ENCODE results near the gene PRKCB. TPM values are rescaled to one million over a fixed set of nuclear protein-coding genes. Genes with fewer than 3 reads are reported as not detected.
A peak's percentile ranks its signal among the peaks of the same experiment; 100 is the strongest.

Gene PRKCB
- total and polyA plus RNA-seq, 2 donors (not counting 1 experiment from before 2014, with no cell fraction given) = 0.01 TPM; not detected in 1

- DNase-seq (ENCODE audit: low read depth in 2 of 2) = no peak
- no peak overlapping the region for H3K9ac ChIP-seq (ENCODE audit: insufficient read depth, low read length)
- no peak overlapping the region for H2AFZ ChIP-seq (ENCODE audit: low read length)
- no peak overlapping the region for H3K27ac ChIP-seq (ENCODE audit: insufficient read depth, low read length)
- H3K79me2 ChIP-seq (ENCODE audit: control insufficient read depth, insufficient read depth, low read length) = no peaks in the 10 kb centered on the region
- no peak overlapping the region for H3K4me2 ChIP-seq (ENCODE audit: extremely low read depth, insufficient read depth, low read length)
- no peaks in the 10 kb centered on the region for H3K36me3 ChIP-seq (ENCODE audit: control insufficient read depth, insufficient read depth, low read length)
- no peaks in the 10 kb centered on the region for H3K4me1 ChIP-seq (ENCODE audit: control insufficient read depth, extremely low read depth, insufficient read depth, low read length)
- H4K20me1 ChIP-seq (ENCODE audit: control insufficient read depth, extremely low read depth, insufficient read depth, low read length) = no peaks in the 10 kb centered on the region
- H3K9me3 ChIP-seq (ENCODE audit: control insufficient read depth, insufficient read depth, low read depth, low read length) = no peaks in the 10 kb centered on the region
- H3K27me3 ChIP-seq (ENCODE audit: control insufficient read depth, insufficient read depth, low read length) = no peaks in the 10 kb centered on the region
- no peak overlapping the region for H3K4me3 ChIP-seq (replicated peaks in 1 of 4; ENCODE audit: control extremely low read depth in 1 of 4, insufficient read depth in 1 of 4, low read depth in 3 of 4, low read length in 4 of 4)
- TF ChIP-seq, protein P1, sequence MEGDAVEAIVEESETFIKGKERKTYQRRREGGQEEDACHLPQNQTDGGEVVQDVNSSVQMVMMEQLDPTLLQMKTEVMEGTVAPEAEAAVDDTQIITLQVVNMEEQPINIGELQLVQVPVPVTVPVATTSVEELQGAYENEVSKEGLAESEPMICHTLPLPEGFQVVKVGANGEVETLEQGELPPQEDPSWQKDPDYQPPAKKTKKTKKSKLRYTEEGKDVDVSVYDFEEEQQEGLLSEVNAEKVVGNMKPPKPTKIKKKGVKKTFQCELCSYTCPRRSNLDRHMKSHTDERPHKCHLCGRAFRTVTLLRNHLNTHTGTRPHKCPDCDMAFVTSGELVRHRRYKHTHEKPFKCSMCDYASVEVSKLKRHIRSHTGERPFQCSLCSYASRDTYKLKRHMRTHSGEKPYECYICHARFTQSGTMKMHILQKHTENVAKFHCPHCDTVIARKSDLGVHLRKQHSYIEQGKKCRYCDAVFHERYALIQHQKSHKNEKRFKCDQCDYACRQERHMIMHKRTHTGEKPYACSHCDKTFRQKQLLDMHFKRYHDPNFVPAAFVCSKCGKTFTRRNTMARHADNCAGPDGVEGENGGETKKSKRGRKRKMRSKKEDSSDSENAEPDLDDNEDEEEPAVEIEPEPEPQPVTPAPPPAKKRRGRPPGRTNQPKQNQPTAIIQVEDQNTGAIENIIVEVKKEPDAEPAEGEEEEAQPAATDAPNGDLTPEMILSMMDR (conservative IDR thresholded peaks at IDR 0.05 in 1 of 2, IDR thresholded peaks at IDR 0.05 in 1 of 2; ENCODE audit: low read depth in 1 of 2, low read length in 2 of 2) = no peak
- TF ChIP-seq EZH2 (IDR thresholded peaks at IDR 0.05; ENCODE audit: low read length, missing control alignments) = no peak
Measured at GRCh38 chr16:23869052-23869451, 33.3 kb downstream of the PRKCB start.

DNA sequence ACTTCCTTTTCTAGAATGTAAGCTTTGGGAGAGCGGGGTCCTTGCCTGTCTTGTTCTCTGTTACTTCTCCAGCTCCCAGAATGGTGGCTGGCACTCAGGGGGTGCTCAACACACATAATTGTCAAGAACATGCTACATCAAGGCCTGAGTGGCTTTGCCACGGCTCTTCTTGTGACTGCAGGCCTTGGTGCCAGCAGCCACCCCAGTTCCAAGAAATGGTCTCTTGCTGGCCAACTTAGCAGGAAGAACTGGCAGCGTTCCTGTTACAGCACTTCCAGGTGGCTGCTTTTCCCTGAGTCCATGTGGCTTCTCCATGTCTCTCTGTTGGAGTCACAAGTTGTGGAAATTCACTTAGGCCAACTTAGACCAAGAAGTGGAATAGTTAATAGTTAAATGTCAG, 36.1 kb downstream of the PRKCB start:
- no peak for DNase-seq (ENCODE audit: low read depth in 2 of 2)
- no peak for TF ChIP-seq EZH2 (IDR thresholded peaks at IDR 0.05; ENCODE audit: low read length, missing control alignments)
- TF ChIP-seq, protein P1 (conservative IDR thresholded peaks at IDR 0.05 in 1 of 2, IDR thresholded peaks at IDR 0.05 in 1 of 2; ENCODE audit: low read depth in 1 of 2, low read length in 2 of 2) = no peak
- no peaks in the 10 kb centered on the region for H3K9me3 ChIP-seq (ENCODE audit: control insufficient read depth, insufficient read depth, low read depth, low read length)

DNA sequence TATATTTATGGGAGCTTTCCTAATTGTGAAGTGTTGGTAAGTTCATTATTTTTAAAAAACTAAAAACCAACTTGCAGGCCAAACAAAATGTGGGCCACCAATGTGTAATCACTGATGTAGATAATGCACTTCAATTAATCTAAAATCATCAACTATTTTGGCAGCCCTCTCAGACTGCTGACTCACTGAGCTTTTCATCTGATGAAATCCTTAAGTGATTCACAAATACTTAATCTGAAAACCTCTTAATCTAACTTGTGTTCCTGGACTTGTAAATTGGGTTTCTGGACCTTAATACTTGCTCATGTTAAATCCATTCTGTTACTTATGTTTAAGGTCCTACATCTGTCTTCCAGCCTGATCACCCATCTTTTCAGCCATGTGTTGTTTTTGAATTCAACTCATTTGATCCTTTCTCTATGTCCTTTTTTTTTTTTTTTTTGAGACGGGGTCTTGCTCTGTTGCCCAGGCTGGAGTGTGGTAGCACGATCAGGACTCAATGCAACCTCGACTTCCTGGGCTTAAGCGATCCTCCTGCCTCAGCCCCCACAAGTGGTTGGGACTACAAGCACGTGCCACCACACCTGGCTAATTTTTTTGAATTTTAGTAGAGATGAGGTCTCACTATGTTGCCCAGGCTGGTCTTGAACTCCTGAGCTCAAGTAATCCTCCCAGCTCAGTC, 39.0 kb downstream of the PRKCB start:
- H3K36me3 ChIP-seq (ENCODE audit: control insufficient read depth, insufficient read depth, low read length) = no peaks in the 10 kb centered on the region
- H3K4me2 ChIP-seq (ENCODE audit: extremely low read depth, insufficient read depth, low read length) = no peak overlapping the region
- peak; percentile 3 to 5 for DNase-seq (ENCODE audit: low read depth in 2 of 2)
- no peak overlapping the region for H3K9ac ChIP-seq (ENCODE audit: insufficient read depth, low read length)
- no peaks in the 10 kb centered on the region for H3K9me3 ChIP-seq (ENCODE audit: control insufficient read depth, insufficient read depth, low read depth, low read length)
- no peak overlapping the region for H3K27ac ChIP-seq (ENCODE audit: insufficient read depth, low read length)
- no peak overlapping the region for H2AFZ ChIP-seq (ENCODE audit: low read length)
- no peaks in the 10 kb centered on the region for H3K27me3 ChIP-seq (ENCODE audit: control insufficient read depth, insufficient read depth, low read length)
- no peak for TF ChIP-seq EZH2 (IDR thresholded peaks at IDR 0.05; ENCODE audit: low read length, missing control alignments)
- TF ChIP-seq, protein P1 (conservative IDR thresholded peaks at IDR 0.05 in 1 of 2, IDR thresholded peaks at IDR 0.05 in 1 of 2; ENCODE audit: low read depth in 1 of 2, low read length in 2 of 2) = no peak
- no peaks in the 10 kb centered on the region for H3K79me2 ChIP-seq (ENCODE audit: control insufficient read depth, insufficient read depth, low read length)
- H3K4me3 ChIP-seq (replicated peaks in 1 of 4; ENCODE audit: control extremely low read depth in 1 of 4, insufficient read depth in 1 of 4, low read depth in 3 of 4, low read length in 4 of 4) = no peak overlapping the region
- H3K4me1 ChIP-seq (ENCODE audit: control insufficient read depth, extremely low read depth, insufficient read depth, low read length) = no peaks in the 10 kb centered on the region
- no peaks in the 10 kb centered on the region for H4K20me1 ChIP-seq (ENCODE audit: control insufficient read depth, extremely low read depth, insufficient read depth, low read length)

More for the DNA sequence above, 36.1 kb downstream of the PRKCB start:
- H3K79me2 ChIP-seq (ENCODE audit: control insufficient read depth, insufficient read depth, low read length) = no peaks in the 10 kb centered on the region
- no peak overlapping the region for H3K27ac ChIP-seq (ENCODE audit: insufficient read depth, low read length)
- no peak overlapping the region for H3K4me3 ChIP-seq (replicated peaks in 1 of 4; ENCODE audit: control extremely low read depth in 1 of 4, insufficient read depth in 1 of 4, low read depth in 3 of 4, low read length in 4 of 4)
- H3K27me3 ChIP-seq (ENCODE audit: control insufficient read depth, insufficient read depth, low read length) = no peaks in the 10 kb centered on the region
- H4K20me1 ChIP-seq (ENCODE audit: control insufficient read depth, extremely low read depth, insufficient read depth, low read length) = no peaks in the 10 kb centered on the region
- H3K9ac ChIP-seq (ENCODE audit: insufficient read depth, low read length) = no peak overlapping the region
- H3K36me3 ChIP-seq (ENCODE audit: control insufficient read depth, insufficient read depth, low read length) = no peaks in the 10 kb centered on the region
- no peaks in the 10 kb centered on the region for H3K4me1 ChIP-seq (ENCODE audit: control insufficient read depth, extremely low read depth, insufficient read depth, low read length)
- no peak overlapping the region for H2AFZ ChIP-seq (ENCODE audit: low read length)
- H3K4me2 ChIP-seq (ENCODE audit: extremely low read depth, insufficient read depth, low read length) = no peak overlapping the region
